Stomach (tissue), 9 donors: ENCODE data around the gene SLC35G2. TPM values are rescaled to one million over a fixed set of nuclear protein-coding genes. Genes with fewer than 3 reads are reported as not detected.
A peak's percentile ranks its signal among the peaks of the same experiment; 100 is the strongest.
"Not testable (repeated sequence)": the region's sequence is repeated elsewhere in the genome, so short reads cannot be mapped to it uniquely, and the experiment has no call there.

Experiments
- DNase-seq, 2 donors: peaks; one replicate each; pipeline versions ENCODE4 v3.0.0 to v3.0.0-alpha.2; 2013 to 2019
- H3K27ac ChIP-seq, 5 donors: fragments of 200-600 bp in 4 of 5; sonication (generic) in 4 of 5; one replicate each; pipeline ENCODE4 v1.5.1; 2013 to 2019; ENCODE audit warnings: mild to moderate bottlenecking in 1 of 5, moderate library complexity in 1 of 5
- H3K27me3 ChIP-seq, 3 donors: fragments of 200-600 bp; sonication (generic); one replicate each; pipeline ENCODE4 v1.5.1; 2017 to 2019; ENCODE audit warnings: mixed run types in 1 of 3
- H3K36me3 ChIP-seq, 4 donors: fragments of 200-600 bp; sonication (generic); 1 replicate in 3 of 4; 2 replicates in 1 of 4; pipeline ENCODE4 v1.5.1; 2016 to 2019
- H3K4me1 ChIP-seq, 4 donors: fragments of 200-600 bp; sonication (generic); one replicate each; pipeline ENCODE4 v1.5.1; 2016 to 2019
- H3K4me3 ChIP-seq, 4 donors: fragments of 200-600 bp; sonication (generic) in 3 of 4; one replicate each; pipeline ENCODE4 v1.5.1; 2016 to 2019; ENCODE audit warnings: mild to moderate bottlenecking in 1 of 4
- H3K9me3 ChIP-seq, 4 donors: fragments of 200-600 bp; sonication (generic); one replicate each; pipeline ENCODE4 v1.5.1; 2016 to 2019
- EP300 ChIP-seq: sonication (generic); formaldehyde crosslinking; IDR thresholded peaks from one replicate; pipeline ENCODE4 v1.6.1; 2017; ENCODE audit warnings: antibody characterized with exemption
- POLR2A ChIP-seq, 4 donors: fragments of 450-650 bp; IDR thresholded peaks; one replicate each; pipeline ENCODE4 v1.6.1; 2016; ENCODE audit warnings: antibody characterized with exemption in 4 of 4, control low read depth in 2 of 4, mild to moderate bottlenecking in 1 of 4, moderate library complexity in 1 of 4
- POLR2AphosphoS5 ChIP-seq, 3 donors: sonication (generic); formaldehyde crosslinking; IDR thresholded peaks; one replicate each; pipeline ENCODE4 v1.6.1; 2016; ENCODE audit warnings: antibody characterized with exemption in 3 of 3
- WGBS, 5 donors: extraction: QIAGEN DNeasy Blood & Tissue Kit in 3 of 5; methylation state at CpG; one replicate each; pipeline versions ENCODE4 v1.1.5 to v1.1.7; 2013 to 2018; 5-methylcytosine and 5-hydroxymethylcytosine counted together
- intact Hi-C: fragments of 100-400 bp; cut with DNase I; formaldehyde crosslinking; loops from one replicate; pipeline ENCODE4 v1.15.1; 2023; ENCODE audit warnings: low total_unique reads
- polyA plus RNA-seq, 3 donors: library from polyadenylated mRNA; stranded (reverse); fragments of 200-250 nt; gene quantifications; one replicate each; pipeline ENCODE4 v1.2.3, GENCODE V29; 2013
- total RNA-seq, 5 donors: library from RNA; depleted of rRNA; stranded (reverse); fragments of >200 nt; gene quantifications; one replicate each; pipeline versions ENCODE4 v1.1.0 to v1.2.3, GENCODE V29; 2014 to 2016
- TF ChIP-seq, protein P1 (sequence below), 7 experiments: fragments of 450-650 bp in 4 of 7; fragments of 200-600 bp in 3 of 7; sonication (generic) in 3 of 7; IDR thresholded peaks; one replicate each; pipeline ENCODE4 v1.5.1; 2016 to 2019; ENCODE audit warnings: antibody characterized with exemption in 7 of 7, control low read depth in 2 of 7, mild to moderate bottlenecking in 1 of 7
- donor health status: healthy with polysubstance abuse.
- donor health status: Bipolar disorder and iron deficiency.
- donor health status: healthy.

SLC35G2 gene
- total and polyA plus RNA-seq, 8 donors, result 0.45 to 8.3 (median 2.0) TPM; not detected in 1

DNA sequence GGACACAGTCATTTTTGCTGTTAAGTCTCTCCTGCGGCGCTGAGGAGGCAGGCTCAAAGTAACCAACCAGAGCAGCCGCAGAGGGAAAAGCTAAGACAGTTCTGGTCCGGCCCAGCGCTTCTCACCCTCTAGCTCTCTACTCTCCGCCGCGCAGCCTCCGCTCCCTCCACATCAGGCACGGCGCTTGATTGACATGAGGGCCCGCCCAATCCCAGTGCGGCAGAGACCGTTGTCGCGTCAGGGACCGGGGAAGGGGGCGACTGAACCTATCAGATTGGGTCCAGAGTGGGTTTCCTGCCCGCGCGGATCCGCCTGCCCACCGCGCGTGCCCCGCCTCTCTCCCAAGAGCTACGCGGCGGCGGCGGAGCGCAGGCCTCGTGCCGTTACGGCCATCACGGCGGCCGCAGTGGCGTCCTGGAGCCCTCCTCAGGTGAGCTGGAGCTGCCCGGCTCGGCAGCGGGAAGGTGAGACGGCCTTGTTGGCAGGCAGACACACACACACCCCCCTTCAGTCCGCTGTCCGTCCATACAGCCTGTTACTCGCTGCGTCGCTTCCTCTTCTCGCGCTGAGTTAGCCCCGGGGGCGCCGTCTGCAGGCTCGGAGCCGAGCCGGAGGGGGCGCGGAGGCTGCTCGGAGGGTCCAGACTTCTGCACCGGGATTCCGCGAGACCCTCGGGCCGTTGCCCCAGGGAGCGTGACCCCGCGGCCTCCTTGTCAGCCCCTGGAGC lies 43.1 kb downstream of the SLC35G2 start, which contains the start of gene NCK1:
Gene NCK1 (plus strand): TSS at position 319 of the 727 bp plus-strand sequence. CDS start 65,794 bp downstream, outside the sequence.
- intact Hi-C loops, result no loop called here
- TF ChIP-seq, protein P1, sequence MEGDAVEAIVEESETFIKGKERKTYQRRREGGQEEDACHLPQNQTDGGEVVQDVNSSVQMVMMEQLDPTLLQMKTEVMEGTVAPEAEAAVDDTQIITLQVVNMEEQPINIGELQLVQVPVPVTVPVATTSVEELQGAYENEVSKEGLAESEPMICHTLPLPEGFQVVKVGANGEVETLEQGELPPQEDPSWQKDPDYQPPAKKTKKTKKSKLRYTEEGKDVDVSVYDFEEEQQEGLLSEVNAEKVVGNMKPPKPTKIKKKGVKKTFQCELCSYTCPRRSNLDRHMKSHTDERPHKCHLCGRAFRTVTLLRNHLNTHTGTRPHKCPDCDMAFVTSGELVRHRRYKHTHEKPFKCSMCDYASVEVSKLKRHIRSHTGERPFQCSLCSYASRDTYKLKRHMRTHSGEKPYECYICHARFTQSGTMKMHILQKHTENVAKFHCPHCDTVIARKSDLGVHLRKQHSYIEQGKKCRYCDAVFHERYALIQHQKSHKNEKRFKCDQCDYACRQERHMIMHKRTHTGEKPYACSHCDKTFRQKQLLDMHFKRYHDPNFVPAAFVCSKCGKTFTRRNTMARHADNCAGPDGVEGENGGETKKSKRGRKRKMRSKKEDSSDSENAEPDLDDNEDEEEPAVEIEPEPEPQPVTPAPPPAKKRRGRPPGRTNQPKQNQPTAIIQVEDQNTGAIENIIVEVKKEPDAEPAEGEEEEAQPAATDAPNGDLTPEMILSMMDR (IDR thresholded peaks at IDR 0.05), result no peak
- TF ChIP-seq POLR2A (IDR thresholded peaks at IDR 0.05), result peak in 2 of 4 donors; percentile 63 to 90
- TF ChIP-seq EP300, result no peak
- TF ChIP-seq POLR2AphosphoS5 (IDR thresholded peaks at IDR 0.05), result peak; percentile 65 to 98 (median 95)

DNA sequence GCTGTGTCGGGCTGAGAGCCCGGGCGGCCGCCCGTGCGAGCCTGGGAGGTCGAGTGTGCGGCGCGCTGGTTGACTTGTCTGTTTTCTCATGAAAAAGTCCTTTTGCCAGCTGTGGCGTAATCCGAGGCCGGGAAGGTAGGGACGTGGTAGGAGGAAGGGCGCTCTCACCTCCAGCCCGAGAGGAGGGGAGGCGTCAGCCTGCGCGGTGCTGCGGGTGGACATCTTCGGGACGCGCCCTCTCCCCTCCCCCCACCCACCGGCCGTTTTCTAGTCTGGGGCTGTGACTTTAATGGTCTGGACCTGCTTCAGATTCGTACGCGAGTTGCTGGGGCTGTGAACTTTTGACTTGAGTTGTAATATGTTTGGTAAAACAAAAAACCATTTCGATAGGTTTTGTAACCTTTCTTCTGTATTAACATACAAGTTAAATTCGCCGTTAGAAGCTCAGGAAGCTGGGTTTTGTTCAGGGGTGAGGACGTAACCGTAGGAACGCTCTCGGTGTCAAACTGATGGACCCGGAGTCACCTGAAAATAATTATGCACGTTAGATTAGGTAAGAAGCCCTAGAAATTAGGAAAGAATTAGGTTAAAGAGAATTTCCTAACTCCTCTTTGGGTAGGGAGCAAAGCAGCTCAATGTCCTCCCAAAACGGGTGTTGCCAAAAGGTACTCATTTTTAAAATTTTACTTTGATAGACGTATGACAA lies 43.8 kb downstream of the SLC35G2 start:
- Histone ChIP-seq H3K4me1 (peaks cover 5 to 46% (median 20%) of the 10 kb centered on the region in 4 donors), H3K9me3 (no peaks in the 10 kb centered on the region), H3K36me3 (peaks cover 0 to 2% (median under 1%) of the 10 kb centered on the region in 4 donors), H3K4me3 (peak overlapping the region; percentile 81 to 93 (median 84)), H3K27ac (peak overlapping the region; percentile 87 to 96 (median 95)), H3K27me3 (no peaks in the 10 kb centered on the region)
- intact Hi-C loops, result no loop called here
- DNase-seq, result peak; percentile 56 to 84
- 0 to 1% (median 1%) methylated on average over 15 to 39 of the region's 39 CpGs for WGBS, 5 donors
- TF ChIP-seq POLR2A (IDR thresholded peaks at IDR 0.05) (no peak), POLR2AphosphoS5 (IDR thresholded peaks at IDR 0.05) (no peak), EP300 (no peak)
- TF ChIP-seq, protein P1 (IDR thresholded peaks at IDR 0.05), result no peak

More for the DNA sequence above, 43.1 kb downstream of the SLC35G2 start, which contains the start of gene NCK1:
- 0 to 1% (median 0%) methylated on average over 18 to 67 of the region's 67 CpGs for WGBS, 5 donors
- H3K27me3 ChIP-seq, result no peaks in the 10 kb centered on the region
- H3K9me3 ChIP-seq, result no peaks in the 10 kb centered on the region
- peak within 1 kb of the TSS; percentile 87 to 96 (median 95) for H3K27ac ChIP-seq
- peak within 1 kb of the TSS; percentile 81 to 93 (median 84) for H3K4me3 ChIP-seq
- peak; percentile 99 for DNase-seq
- peaks cover 5 to 40% (median 20%) of the 10 kb centered on the region in 4 donors for H3K4me1 ChIP-seq
- no peaks in the 10 kb centered on the region for H3K36me3 ChIP-seq

DNA sequence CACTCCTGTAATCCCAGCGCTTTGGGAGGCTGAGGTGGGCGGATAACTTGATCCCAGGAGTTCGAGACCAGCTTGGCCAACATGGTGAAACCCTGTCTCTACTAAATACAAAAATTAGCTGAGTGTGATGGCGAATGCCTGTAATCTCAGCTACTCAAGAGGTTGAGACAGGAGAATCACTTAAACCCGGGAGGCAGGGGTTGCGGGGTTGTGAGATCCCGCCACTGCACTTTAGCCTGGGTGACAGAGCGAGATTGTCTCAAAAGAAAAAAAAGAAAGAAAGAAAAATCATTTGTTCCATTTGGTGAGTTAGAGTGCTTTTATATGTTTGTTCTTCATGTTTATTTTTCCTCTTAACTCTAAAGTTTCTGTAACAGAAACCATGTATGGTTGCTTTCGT lies 50.4 kb downstream of the SLC35G2 start:
- Histone ChIP-seq H3K27ac (no peak overlapping the region), H3K27me3 (no peaks in the 10 kb centered on the region), H3K36me3 (peaks cover 0 to 38% (median 25%) of the 10 kb centered on the region in 4 donors), H3K4me3 (no peak overlapping the region), H3K9me3 (no peaks in the 10 kb centered on the region), H3K4me1 (peaks cover 0 to 44% (median 7%) of the 10 kb centered on the region in 4 donors)
- TF ChIP-seq POLR2AphosphoS5 (IDR thresholded peaks at IDR 0.05) (no peak), POLR2A (IDR thresholded peaks at IDR 0.05) (no peak), EP300 (no peak)
- TF ChIP-seq, protein P1 (IDR thresholded peaks at IDR 0.05), result no peak
- WGBS, 5 donors, result 92 to 97% (median 95%) methylated on average over 9 of the region's 9 CpGs
- no peak for DNase-seq
- intact Hi-C loops, result no loop called here

DNA sequence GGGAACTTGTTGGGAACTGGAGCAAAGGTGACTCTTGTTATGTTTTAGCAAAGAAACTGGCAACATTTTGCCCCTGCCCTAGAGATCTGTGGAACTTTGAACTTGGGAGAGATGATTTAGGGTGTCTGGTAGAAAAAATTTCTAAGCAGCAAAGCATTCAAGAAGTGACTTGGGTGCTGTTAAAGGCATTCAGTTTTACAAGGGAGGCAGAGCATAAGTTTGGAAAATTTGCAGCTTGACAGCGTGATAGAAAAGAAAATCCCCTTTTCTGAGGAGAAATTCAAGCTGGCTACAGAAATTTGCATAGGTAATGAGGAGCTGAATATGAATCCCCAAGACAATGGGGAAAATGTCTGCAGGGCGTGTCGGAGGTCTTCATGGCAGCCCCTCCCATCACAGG lies 53.3 kb downstream of the SLC35G2 start:
- DNase-seq, H3K9me3 ChIP-seq, H3K27me3 ChIP-seq, H3K4me3 ChIP-seq, H3K27ac ChIP-seq, intact Hi-C loops: not testable (repeated sequence)
- peaks cover 0 to 38% (median 25%) of the 10 kb centered on the region in 4 donors for H3K36me3 ChIP-seq
- 92 to 100% (median 95%) methylated on average over 3 of the region's 3 CpGs for WGBS, 5 donors
- peaks cover 0 to 29% (median 7%) of the 10 kb centered on the region in 4 donors for H3K4me1 ChIP-seq

DNA sequence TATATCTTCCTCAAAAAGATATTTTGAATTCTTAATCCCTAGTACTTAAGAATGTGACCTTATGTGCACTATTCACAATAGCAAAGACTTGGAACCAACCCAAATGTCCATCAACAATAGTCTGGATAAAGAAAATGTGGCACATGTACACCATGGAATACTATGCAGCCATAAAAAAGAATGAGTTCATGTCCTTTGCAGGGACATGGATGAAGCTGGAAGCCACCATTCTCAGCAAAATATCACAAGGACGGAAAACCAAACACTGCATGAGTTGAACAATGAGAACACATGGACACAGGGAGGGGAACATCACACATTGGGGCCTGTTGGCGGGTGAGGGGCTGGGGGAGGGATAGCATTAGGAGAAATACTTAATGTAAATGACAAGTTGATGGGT lies 60.6 kb downstream of the SLC35G2 start:
- intact Hi-C loops, H3K9me3 ChIP-seq, H3K4me3 ChIP-seq, DNase-seq, H3K36me3 ChIP-seq, H3K27ac ChIP-seq, H3K27me3 ChIP-seq: not testable (repeated sequence)
- H3K4me1 ChIP-seq, result peaks cover 0 to 26% (median 13%) of the 10 kb centered on the region in 4 donors
- WGBS, 5 donors, result 96 to 100% (median 98%) methylated on average over 2 of the region's 2 CpGs
